PFSK-1 (cell line): Measurements from ENCODE around the gene TUNAR. TPM values are rescaled to one million over a fixed set of nuclear protein-coding genes. Genes with fewer than 3 reads are reported as not detected.

Source experiments
- FOXP2 ChIP-seq: optimal IDR thresholded peaks from 2 replicates; pipeline ENCODE3; 2011; ENCODE audit warnings: borderline replicate concordance, control low read depth, inconsistent platforms; ENCODE audit not compliant: insufficient read depth; ENCODE audit errors: extremely low read length, extremely low read depth
- POLR2AphosphoS5 ChIP-seq: IDR thresholded peaks from 2 replicates; pipeline ENCODE4 v1.6.1; 2012; ENCODE audit warnings: low read depth, mild to moderate bottlenecking, control low read depth, low read length, moderate library complexity
- REST ChIP-seq, 2 experiments: IDR thresholded peaks; 2 replicates each; pipeline versions ENCODE4 v1.6.1 to v1.8.0; 2011 to 2012; ENCODE audit warnings: low read depth in 2 of 2, low read length in 2 of 2, control low read depth in 1 of 2, inconsistent platforms in 1 of 2, mild to moderate bottlenecking in 1 of 2, moderate library complexity in 1 of 2; ENCODE audit not compliant: insufficient read depth in 1 of 2
- SIN3A ChIP-seq: IDR thresholded peaks from 2 replicates; pipeline ENCODE4 v1.6.1; 2012; ENCODE audit warnings: mild to moderate bottlenecking, low read length, moderate library complexity, borderline replicate concordance; ENCODE audit not compliant: insufficient read depth
- TAF1 ChIP-seq: IDR thresholded peaks from 2 replicates; pipeline ENCODE4 v1.6.1; 2012; ENCODE audit warnings: low read length, control low read depth, borderline replicate concordance; ENCODE audit not compliant: insufficient read depth
- polyA plus RNA-seq: library from polyadenylated mRNA; unstranded; fragments of >200 nt; gene quantifications from one replicate; pipeline ENCODE4 v1.2.1, GENCODE V29; 2012; ENCODE audit warnings: low read depth, missing spikeins; ENCODE audit not compliant: insufficient read length

TUNAR gene
- not detected for polyA plus RNA-seq

GRCh38 chr14:95876761-95877538 is at the start of gene TUNAR:
TSS of gene TUNAR (plus strand) at chr14:95876832.
- TF ChIP-seq TAF1 = no peak
- no peak for TF ChIP-seq POLR2AphosphoS5
- no peak for TF ChIP-seq SIN3A
- TF ChIP-seq FOXP2 = no peak
- no peak for TF ChIP-seq REST (IDR thresholded peaks at IDR 0.05; ENCODE audit: insufficient read depth in 1 of 2, low read depth in 2 of 2, low read length in 2 of 2)

GRCh38 chr14:95828649-95829265 is 47.9 kb upstream of the TUNAR start:
- TF ChIP-seq FOXP2 (no peak), REST (IDR thresholded peaks at IDR 0.05; ENCODE audit: insufficient read depth in 1 of 2, low read depth in 2 of 2, low read length in 2 of 2) (no peak), POLR2AphosphoS5 (no peak), TAF1 (no peak), SIN3A (no peak)

- TF ChIP-seq FOXP2 = no peak
- TF ChIP-seq POLR2AphosphoS5 = no peak
- no peak for TF ChIP-seq REST (IDR thresholded peaks at IDR 0.05; ENCODE audit: insufficient read depth in 1 of 2, low read depth in 2 of 2, low read length in 2 of 2)
- TF ChIP-seq TAF1 = no peak
- TF ChIP-seq SIN3A = no peak
Observed at GRCh38 chr14:95829321-95829720, 47.3 kb upstream of the TUNAR start.

- TF ChIP-seq TAF1 = no peak
- TF ChIP-seq SIN3A = no peak
- TF ChIP-seq POLR2AphosphoS5 = no peak
- TF ChIP-seq REST (IDR thresholded peaks at IDR 0.05; ENCODE audit: insufficient read depth in 1 of 2, low read depth in 2 of 2, low read length in 2 of 2) = no peak
- no peak for TF ChIP-seq FOXP2
Observed at GRCh38 chr14:95830386-95830785, 46.2 kb upstream of the TUNAR start.
